ENCODE data around the gene TBCD. TPM values are rescaled to one million over a fixed set of nuclear protein-coding genes. Genes with fewer than 3 reads are reported as not detected.
"Not testable (repeated sequence)": the region's sequence is repeated elsewhere in the genome, so short reads cannot be mapped to it uniquely, and the experiment has no call there.

Gene TBCD
- total RNA-seq, 1 donor, result 22.5 TPM

- no peak overlapping the region for H3K4me3 ChIP-seq (ENCODE audit: low read depth, low read length)
- DNase-seq (ENCODE audit: low read depth), result no peak
- TF ChIP-seq CTCF (IDR thresholded peaks at IDR 0.05; ENCODE audit: insufficient read depth, low read depth, low read length), result no peak
Measured at GRCh38 chr17:82952019-82952418, 200.2 kb downstream of the TBCD start.

GRCh38 chr17:82955106-82955505 lies 203.2 kb downstream of the TBCD start:
- H3K4me3 ChIP-seq (ENCODE audit: low read depth, low read length); DNase-seq (ENCODE audit: low read depth): not testable (repeated sequence)

DNA sequence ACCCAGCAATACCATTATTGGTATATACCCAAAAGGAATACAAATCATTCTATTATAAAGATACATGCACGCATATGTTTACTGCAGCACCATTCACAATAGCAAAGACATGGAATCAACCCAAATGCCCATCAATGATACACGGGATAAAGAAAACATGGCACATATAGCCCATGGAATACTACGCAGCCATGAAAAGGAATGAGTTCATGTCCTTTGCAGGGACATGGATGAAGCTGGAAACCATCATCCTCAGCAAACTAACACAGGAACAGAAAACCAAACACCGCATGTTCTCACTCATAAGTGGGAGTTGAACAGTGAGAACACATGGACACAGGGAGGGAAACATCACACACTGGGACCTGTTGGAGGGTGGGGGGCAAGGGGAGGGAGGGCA lies 203.8 kb downstream of the TBCD start:
- H3K4me3 ChIP-seq (ENCODE audit: low read depth, low read length); DNase-seq (ENCODE audit: low read depth): not testable (repeated sequence)

DNA sequence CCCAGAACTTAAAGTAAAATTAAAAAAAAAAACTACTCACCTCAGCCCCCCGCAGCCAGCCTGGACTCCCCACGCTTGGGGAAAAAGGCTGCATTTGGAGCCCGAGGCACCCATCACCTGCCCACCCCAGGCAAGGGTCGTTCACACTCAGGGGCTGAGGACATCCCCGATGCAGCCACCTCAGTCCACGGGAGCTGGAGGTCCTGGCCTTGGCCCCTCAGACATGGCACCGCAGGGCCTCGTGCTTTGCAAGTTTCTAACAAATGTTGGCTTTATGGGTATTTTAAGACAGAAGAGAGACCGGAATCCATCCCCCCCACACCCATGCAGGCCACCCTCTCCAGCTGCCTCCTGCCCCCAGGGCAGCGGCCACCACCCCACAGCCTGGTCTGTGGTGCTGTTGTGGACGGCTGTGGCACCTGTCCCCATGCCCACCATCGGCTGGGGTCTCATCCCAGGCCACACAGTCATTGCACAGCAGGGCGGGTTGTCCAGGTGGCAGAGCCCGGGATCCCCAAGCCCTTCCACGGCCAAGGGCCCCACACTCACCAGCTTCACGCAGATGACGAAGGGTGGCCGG lies 204.4 kb downstream of the TBCD start:
- no peak for TF ChIP-seq CTCF (IDR thresholded peaks at IDR 0.05; ENCODE audit: insufficient read depth, low read depth, low read length)
- no peak overlapping the region for H3K4me3 ChIP-seq (ENCODE audit: low read depth, low read length)
- DNase-seq (ENCODE audit: low read depth), result no peak

GRCh38 chr17:82956726-82957468 lies 205.0 kb downstream of the TBCD start:
- no peak for TF ChIP-seq CTCF (IDR thresholded peaks at IDR 0.05; ENCODE audit: insufficient read depth, low read depth, low read length)
- no peak for DNase-seq (ENCODE audit: low read depth)
- H3K4me3 ChIP-seq (ENCODE audit: low read depth, low read length), result no peak overlapping the region

DNA sequence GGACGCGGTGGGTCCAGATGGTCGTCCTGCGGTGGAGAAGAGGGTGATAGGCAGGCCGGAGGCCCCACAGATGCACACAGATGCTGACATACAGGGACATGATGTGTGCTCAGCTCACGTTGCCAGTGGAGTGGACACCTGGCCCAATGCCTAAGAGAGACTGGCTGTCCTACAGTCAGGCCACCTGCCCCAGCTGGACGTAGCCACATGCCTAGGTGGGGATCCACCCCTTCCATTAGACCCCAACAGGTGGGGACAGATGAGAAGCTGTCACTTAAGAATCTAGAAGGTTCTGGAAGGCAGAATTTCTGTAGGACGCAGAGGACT lies 205.6 kb downstream of the TBCD start:
- TF ChIP-seq CTCF (IDR thresholded peaks at IDR 0.05; ENCODE audit: insufficient read depth, low read depth, low read length), result no peak
- DNase-seq (ENCODE audit: low read depth), result no peak
- H3K4me3 ChIP-seq (ENCODE audit: low read depth, low read length), result no peak overlapping the region

GRCh38 chr17:82957961-82958561 lies 206.2 kb downstream of the TBCD start:
- no peak overlapping the region for H3K4me3 ChIP-seq (ENCODE audit: low read depth, low read length)
- TF ChIP-seq CTCF (IDR thresholded peaks at IDR 0.05; ENCODE audit: insufficient read depth, low read depth, low read length), result no peak
- no peak for DNase-seq (ENCODE audit: low read depth)
